Activated naive CD8-positive, alpha-beta T cell treated with anti-CD3 and anti-CD28 coated beads, Interleukin-2, amount 50 U/mL, for 24 hours (primary cell): ENCODE results near the gene NRG2.

Experiments
- ATAC-seq: fragments of 150-1000 bp; cut with Tn5 transposase; one replicate; pipeline ENCODE4 v1.10.0; 2021
- DNase-seq: peaks from one replicate; pipeline ENCODE4 v3.0.0; 2021
- H3K27ac Mint-ChIP-seq: one replicate; pipeline ENCODE4 v1.8.0; 2021; ENCODE audit warnings: mild to moderate bottlenecking, mixed read lengths
- H3K27me3 Mint-ChIP-seq: one replicate; pipeline ENCODE4 v1.8.0; 2021; ENCODE audit warnings: mixed read lengths
- H3K36me3 Mint-ChIP-seq: one replicate; pipeline ENCODE4 v1.8.0; 2021; ENCODE audit warnings: low read depth, mixed read lengths
- H3K4me1 Mint-ChIP-seq: one replicate; pipeline ENCODE4 v1.8.0; 2021; ENCODE audit warnings: mixed read lengths
- H3K4me3 Mint-ChIP-seq: one replicate; pipeline ENCODE4 v1.8.0; 2021; ENCODE audit warnings: mild to moderate bottlenecking, moderate library complexity, mixed read lengths
- H3K9me3 Mint-ChIP-seq: one replicate; pipeline ENCODE4 v1.8.0; 2021; ENCODE audit warnings: mixed read lengths

The NRG2 gene

DNA sequence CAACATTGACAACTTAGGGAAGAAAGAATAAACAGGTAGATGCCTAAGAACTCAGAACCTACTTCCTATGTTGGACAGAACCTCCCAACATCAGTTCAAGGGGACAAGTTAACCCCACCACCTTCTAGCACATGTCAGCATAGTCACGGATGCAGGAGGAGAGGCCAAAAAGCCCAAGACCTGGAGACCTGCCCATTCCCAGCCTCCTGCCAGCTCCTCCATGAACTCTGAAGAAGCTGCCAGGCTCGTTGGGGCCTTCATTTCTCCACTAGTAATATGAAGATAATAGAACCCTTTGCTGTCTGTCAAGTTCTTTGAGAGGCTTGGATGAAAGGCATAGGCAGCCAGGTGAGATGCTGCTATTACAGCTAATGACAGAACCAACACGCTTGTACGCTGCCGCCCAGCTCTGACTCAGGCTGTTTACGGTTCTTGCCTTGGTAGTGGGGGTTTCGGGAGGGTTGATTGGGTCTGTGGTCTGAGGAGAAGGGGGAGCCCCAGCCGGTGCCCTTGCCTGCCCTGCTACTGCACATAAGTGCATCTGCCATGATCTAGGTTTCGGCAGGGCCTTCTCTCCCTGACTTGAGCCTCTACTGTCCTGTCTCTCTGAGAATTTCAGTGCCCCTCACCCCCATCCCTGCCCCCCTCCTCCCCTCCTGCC lies 82.2 kb downstream of the NRG2 start:
- Mint-ChIP-seq H3K4me1 (no peaks in the 10 kb centered on the region), H3K27ac (no peak overlapping the region), H3K36me3 (no peaks in the 10 kb centered on the region), H3K4me3 (no peak overlapping the region), H3K9me3 (no peaks in the 10 kb centered on the region), H3K27me3 (peaks cover 6% of the 10 kb centered on the region)
- DNase-seq (no peak), ATAC-seq (peak; percentile 62)

DNA sequence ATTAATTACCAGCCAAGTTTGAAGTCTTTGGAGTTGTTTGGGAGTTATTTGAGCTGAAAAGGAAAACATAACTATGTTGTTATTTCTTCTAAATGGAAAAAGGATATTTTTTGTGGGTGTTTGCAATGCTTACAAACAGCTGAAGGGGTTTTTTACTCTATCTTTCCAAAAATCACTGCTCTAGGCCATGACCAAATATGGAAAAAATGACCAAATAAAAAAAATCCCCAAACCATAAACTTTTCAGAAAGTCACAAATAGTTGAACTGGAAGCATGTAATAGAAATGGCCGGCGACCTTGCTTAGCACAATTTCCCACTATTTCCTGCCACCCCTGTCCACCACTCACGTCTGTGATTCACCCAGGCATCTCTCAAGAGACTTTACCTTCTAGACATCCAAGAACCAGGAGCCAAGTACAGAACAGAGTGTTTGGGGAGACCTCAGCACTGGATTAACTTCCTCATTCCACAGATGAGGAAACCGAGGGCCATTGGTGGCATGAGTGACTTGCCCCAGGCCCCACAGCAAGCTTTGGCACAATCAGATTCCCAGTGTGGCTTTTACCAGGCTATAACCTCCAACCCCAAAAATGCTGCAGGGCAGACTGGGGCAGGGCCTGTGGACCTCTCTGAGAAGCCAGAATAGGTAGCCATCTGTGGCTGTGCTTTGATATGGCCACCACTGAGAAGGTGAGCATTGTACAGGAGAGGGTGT lies 84.5 kb downstream of the NRG2 start:
- Mint-ChIP-seq H3K9me3 (no peaks in the 10 kb centered on the region), H3K27me3 (peaks cover 14% of the 10 kb centered on the region), H3K27ac (no peak overlapping the region), H3K4me1 (no peaks in the 10 kb centered on the region), H3K36me3 (no peaks in the 10 kb centered on the region), H3K4me3 (no peak overlapping the region)
- DNase-seq: no peak
- no peak for ATAC-seq

DNA sequence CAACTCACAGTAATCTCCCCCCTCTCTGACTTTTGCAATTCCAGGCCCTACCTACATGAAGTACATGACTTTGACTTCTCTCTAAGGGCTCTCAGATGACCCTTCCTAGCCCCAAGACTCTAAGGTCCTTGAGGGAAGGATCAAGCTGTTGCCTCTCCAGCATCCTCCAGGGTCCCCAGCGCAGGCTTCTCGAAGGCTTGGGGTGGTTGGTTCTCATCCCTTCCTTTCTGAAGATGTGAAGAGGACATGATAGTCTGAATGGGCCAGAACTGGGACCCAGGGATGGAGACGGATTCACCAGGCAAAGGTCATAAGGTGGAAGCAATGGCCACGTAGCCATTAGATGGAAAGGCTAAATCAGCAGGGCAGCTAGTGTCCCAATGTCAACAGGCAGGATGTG lies 86.8 kb downstream of the NRG2 start:
- no peak for DNase-seq
- Mint-ChIP-seq H3K27ac (no peak overlapping the region), H3K4me1 (no peaks in the 10 kb centered on the region), H3K9me3 (no peaks in the 10 kb centered on the region), H3K27me3 (peaks cover 14% of the 10 kb centered on the region), H3K4me3 (no peak overlapping the region), H3K36me3 (no peaks in the 10 kb centered on the region)
- ATAC-seq: no peak

DNA sequence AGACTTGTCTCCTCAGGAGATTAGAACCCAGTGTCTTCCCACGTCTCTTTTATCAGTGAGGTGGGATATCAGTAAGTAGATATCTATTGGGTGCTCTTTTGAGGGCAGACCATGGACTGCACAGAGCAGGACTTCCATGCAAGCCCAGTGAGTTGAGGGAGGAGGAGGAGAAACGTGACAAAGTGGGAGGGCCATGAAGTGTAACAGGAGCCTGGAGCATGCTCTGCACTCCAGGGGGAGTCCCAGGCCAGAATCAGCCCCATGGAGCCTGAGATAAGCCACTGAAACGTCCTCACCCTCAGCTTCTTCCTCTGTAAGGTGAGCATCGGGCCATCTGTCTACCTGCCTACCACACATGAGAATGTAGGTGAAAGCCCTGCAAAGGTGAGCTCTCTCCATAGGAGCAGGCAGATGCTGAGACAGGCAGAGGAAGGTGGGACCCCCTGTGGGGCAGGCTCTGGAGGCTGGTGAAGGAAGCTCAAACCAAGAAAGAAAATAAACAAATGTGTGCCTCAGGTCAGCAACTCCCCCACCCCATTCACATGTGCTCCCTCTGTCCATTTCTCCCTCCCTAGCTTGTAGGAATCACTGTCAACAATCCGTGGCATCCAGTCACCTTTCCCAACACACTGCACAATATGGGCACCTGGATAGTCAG lies 87.4 kb downstream of the NRG2 start:
- no peak overlapping the region for H3K4me3 Mint-ChIP-seq
- no peak for DNase-seq
- H3K27me3 Mint-ChIP-seq: peaks cover 19% of the 10 kb centered on the region
- no peaks in the 10 kb centered on the region for H3K9me3 Mint-ChIP-seq
- no peak for ATAC-seq
- H3K36me3 Mint-ChIP-seq: no peaks in the 10 kb centered on the region
- no peak overlapping the region for H3K27ac Mint-ChIP-seq
- H3K4me1 Mint-ChIP-seq: no peaks in the 10 kb centered on the region

DNA sequence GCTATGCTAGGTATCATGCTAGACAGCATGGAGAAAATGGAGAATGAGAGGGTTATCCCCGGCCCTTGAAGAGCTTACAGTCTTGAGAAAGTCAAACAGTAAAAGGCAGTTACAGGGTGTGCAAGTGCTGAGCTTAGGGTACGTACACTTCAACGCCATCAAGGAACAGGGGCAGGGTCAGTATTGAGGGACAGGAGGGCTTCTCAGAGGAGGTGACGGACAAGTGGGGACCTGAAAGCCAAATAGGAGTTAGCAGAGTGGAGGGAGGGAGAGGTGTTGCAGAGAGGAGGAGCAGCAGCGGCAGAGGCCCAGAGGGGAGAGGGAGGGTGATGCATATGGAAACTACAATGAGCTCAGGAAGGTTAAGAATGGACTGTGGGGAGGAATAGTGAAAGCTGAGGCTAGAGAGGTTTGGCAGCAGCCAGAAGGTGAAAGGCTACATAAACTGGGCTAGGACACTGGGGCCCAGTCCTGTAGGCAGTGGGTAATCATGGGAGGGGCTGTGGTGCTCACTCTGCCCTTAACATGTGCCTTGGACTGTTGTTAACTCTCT lies 88.0 kb downstream of the NRG2 start:
- no peak for DNase-seq
- Mint-ChIP-seq H3K9me3 (no peaks in the 10 kb centered on the region), H3K36me3 (no peaks in the 10 kb centered on the region), H3K27me3 (peaks cover 22% of the 10 kb centered on the region), H3K4me1 (no peaks in the 10 kb centered on the region), H3K4me3 (no peak overlapping the region), H3K27ac (no peak overlapping the region)
- ATAC-seq: peak; percentile 47

DNA sequence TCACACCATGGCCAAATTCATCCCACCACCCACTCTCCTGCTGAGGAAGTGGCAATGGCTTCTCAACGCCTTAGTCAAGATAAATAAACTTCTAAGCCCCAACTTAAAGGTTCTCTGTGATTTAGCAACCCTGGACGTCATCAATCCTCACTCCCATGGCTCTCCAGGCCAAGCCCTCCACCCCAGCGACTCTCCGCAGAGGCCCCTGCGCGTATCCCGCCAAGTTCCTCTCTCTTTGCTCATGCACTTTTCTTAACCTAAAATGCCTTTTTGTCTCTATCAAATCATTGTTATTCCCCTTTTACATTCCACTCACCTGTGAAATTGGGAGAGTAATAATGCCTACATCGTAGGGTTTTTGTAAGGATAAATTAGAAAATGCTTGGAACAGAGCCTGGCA lies 88.6 kb downstream of the NRG2 start:
- ATAC-seq (no peak), DNase-seq (no peak)
- Mint-ChIP-seq H3K4me1 (no peaks in the 10 kb centered on the region), H3K27me3 (peaks cover 22% of the 10 kb centered on the region), H3K36me3 (no peaks in the 10 kb centered on the region), H3K4me3 (no peak overlapping the region), H3K9me3 (no peaks in the 10 kb centered on the region), H3K27ac (no peak overlapping the region)

DNA sequence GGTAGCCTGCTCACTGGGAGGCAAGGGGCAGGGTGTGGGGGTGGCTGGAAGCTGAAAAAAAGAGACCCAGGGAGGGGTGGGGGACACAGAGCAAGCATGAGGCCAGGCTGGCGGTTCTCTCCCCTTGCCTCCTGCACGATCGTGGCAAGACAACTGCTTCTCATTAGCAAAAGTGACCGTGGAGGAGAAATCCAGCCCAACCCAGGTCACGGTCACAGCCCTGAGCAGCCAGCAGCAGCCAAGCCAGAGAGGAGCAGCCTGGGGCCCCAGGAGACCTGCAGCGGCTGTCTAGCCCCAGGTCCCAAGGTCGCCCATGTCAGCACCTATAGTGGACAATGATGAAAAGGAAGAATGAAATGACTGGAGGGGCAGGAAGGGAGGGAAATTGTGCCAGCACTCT lies 89.1 kb downstream of the NRG2 start:
- H3K9me3 Mint-ChIP-seq: no peaks in the 10 kb centered on the region
- no peak for DNase-seq
- H3K4me1 Mint-ChIP-seq: no peaks in the 10 kb centered on the region
- H3K4me3 Mint-ChIP-seq: no peak overlapping the region
- H3K27ac Mint-ChIP-seq: no peak overlapping the region
- no peak for ATAC-seq
- no peaks in the 10 kb centered on the region for H3K36me3 Mint-ChIP-seq
- H3K27me3 Mint-ChIP-seq: peaks cover 23% of the 10 kb centered on the region

DNA sequence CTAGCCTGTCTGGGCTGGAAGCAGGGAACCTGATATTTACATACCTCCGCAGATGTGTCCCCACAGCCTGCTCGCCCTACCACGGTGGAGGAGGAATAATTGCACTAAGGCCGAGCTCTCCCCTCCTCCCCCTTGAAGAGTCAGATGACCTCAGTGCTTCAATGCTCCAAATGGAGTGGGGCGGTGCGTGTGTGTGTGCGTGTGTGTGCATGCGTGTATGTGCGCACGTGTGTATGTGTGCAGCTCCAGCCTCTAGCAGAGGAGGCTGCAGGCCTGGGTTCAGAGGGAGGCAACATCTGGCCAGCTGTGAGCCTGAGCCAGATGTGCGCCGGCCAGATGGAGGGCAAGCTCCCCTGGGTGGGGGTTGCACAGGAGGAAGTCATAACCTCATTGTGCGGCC lies 90.5 kb downstream of the NRG2 start:
- H3K4me1 Mint-ChIP-seq: no peaks in the 10 kb centered on the region
- no peaks in the 10 kb centered on the region for H3K36me3 Mint-ChIP-seq
- no peak for DNase-seq
- H3K4me3 Mint-ChIP-seq: no peak overlapping the region
- H3K27me3 Mint-ChIP-seq: peaks cover 32% of the 10 kb centered on the region
- H3K27ac Mint-ChIP-seq: no peak overlapping the region
- no peaks in the 10 kb centered on the region for H3K9me3 Mint-ChIP-seq
- ATAC-seq: no peak

DNA sequence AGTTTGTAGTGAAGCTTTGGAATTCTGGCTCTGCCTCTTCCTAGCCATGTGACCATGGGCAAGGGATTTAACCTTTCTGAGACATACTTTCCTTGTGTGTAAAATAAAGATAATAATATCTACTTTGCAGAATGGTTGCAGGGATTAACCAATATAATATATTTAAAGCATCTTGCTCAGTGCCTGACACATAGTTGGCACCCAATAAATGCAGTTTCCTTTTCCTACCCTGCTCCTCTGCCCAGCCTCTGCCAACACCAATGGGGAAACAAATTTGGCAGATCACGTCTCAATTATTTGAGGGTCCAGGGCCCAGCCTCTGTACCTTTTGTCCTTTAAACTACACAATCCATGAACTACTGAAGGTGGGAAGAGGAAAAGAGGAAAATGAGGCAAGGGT lies 91.1 kb downstream of the NRG2 start:
- Mint-ChIP-seq H3K27ac (no peak overlapping the region), H3K4me3 (no peak overlapping the region), H3K9me3 (no peaks in the 10 kb centered on the region), H3K4me1 (no peaks in the 10 kb centered on the region), H3K36me3 (no peaks in the 10 kb centered on the region), H3K27me3 (peaks cover 34% of the 10 kb centered on the region)
- ATAC-seq (no peak), DNase-seq (no peak)

DNA sequence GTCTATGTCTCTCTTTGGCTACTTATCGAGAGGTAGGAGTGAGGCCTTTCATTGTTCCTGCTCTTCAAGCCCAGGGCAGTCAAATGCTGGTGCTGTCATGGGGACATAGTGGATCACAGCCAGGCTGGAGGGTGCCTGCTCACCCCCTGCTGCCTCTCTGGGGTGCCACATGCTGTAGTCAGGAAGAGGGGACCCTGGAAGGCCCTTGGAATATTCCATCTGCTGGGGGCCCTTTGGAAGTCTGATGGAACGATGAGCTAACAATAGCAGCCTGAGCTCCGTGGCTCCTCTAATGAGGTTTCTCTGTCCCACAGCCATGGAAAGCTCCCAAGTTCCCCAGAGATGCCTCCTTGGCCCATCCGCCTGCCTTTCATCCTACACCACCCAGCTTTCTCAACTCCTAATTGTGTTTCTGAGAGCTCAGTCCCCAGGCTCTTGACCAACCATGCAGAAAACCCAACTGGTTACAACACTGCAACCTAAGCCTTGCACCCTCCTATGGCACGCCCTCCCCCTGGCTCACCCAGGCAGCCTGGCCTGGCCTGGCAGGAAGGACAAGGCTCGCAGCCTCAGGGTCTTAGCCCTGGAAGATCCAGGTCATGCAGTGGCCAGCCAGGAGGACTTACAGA lies 91.7 kb downstream of the NRG2 start:
- no peaks in the 10 kb centered on the region for H3K36me3 Mint-ChIP-seq
- ATAC-seq (no peak), DNase-seq (no peak)
- H3K27ac Mint-ChIP-seq: no peak overlapping the region
- no peaks in the 10 kb centered on the region for H3K9me3 Mint-ChIP-seq
- H3K4me1 Mint-ChIP-seq: no peaks in the 10 kb centered on the region
- H3K4me3 Mint-ChIP-seq: no peak overlapping the region
- H3K27me3 Mint-ChIP-seq: peaks cover 34% of the 10 kb centered on the region

DNA sequence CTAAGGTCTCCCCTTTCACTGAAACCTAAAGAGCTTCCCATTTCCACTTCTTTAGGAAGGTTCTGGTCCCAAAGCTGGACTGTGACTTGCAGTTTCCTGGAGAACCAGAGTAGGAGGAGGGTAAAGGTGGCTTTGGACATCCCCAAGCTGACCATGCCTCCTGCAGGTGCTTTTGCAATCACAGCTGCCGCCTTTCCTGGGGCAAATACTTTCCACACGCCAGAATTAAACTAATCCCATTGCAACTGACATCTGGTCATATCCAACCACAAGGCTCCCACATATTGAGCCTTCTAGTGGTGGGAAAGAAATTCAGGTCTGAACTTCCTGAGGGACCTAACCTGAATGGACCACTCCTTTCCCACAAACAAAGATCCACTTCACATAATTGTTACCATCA lies 92.7 kb downstream of the NRG2 start:
- no peak overlapping the region for H3K27ac Mint-ChIP-seq
- no peaks in the 10 kb centered on the region for H3K36me3 Mint-ChIP-seq
- DNase-seq: no peak
- H3K4me1 Mint-ChIP-seq: no peaks in the 10 kb centered on the region
- no peaks in the 10 kb centered on the region for H3K9me3 Mint-ChIP-seq
- H3K27me3 Mint-ChIP-seq: peaks cover 36% of the 10 kb centered on the region
- ATAC-seq: no peak
- H3K4me3 Mint-ChIP-seq: no peak overlapping the region

DNA sequence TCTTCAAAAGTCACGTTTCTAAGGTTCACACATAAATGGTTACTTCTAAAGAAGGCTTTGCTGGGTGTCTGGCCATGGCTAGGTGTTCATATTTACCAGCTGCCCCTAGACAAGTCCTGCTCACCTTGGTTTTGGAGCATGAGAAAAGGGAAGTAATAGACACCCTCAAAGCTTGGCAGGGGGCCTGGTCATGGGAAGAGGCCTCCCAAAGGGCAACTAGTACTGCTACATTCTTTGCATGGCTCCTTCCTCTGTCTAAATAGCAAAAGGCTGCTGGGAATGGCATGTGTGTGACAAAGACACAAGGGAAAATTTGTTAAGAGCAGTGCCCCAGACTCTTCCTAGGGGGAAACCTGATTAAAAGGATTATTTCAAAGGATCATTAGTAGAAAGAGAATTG lies 93.4 kb downstream of the NRG2 start:
- Mint-ChIP-seq H3K9me3 (no peaks in the 10 kb centered on the region), H3K4me1 (no peaks in the 10 kb centered on the region), H3K27me3 (peaks cover 37% of the 10 kb centered on the region), H3K4me3 (no peak overlapping the region), H3K27ac (no peak overlapping the region), H3K36me3 (no peaks in the 10 kb centered on the region)
- DNase-seq (no peak), ATAC-seq (no peak)

DNA sequence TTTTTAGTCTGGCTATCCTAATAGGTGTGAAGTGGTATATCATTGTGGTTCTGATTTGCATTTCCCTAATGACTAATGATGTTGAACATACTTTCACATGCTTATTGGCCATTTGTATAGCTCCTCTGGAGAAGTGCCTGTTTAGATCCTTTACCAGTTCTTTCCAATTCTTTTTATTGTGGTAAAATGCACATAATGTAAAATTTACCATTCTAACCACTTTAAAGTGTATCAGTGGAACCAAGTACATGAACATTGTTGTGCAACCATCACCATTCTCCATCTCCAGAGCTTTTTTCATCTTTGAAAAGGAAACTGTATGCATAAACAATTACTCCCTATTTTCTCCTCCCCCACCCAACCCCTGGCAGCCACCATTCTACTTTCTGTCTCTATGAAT lies 95.4 kb downstream of the NRG2 start:
- Mint-ChIP-seq H3K27me3 (peaks cover 45% of the 10 kb centered on the region), H3K4me1 (no peaks in the 10 kb centered on the region), H3K27ac (no peak overlapping the region), H3K4me3 (no peak overlapping the region), H3K9me3 (no peaks in the 10 kb centered on the region), H3K36me3 (no peaks in the 10 kb centered on the region)
- DNase-seq (no peak), ATAC-seq (no peak)

DNA sequence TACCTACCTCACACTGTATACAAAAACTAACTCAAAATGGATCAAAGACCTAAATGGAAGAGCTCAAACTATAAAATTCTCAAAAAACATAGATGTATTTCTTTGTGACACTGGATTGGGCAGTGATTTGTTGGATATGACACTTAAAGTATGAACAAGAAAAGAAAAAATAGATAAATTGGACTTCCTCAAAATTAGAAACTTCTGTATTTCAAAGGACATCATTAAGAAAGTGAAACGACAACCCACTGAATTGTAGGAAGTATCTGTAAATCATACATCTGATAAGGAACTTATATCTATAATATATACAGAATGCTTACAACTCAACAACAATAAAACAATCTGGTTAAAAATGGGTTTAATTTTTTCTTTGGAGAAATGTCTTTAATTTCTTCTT lies 96.7 kb downstream of the NRG2 start:
- peaks cover 48% of the 10 kb centered on the region for H3K27me3 Mint-ChIP-seq
- no peak for DNase-seq
- H3K4me3 Mint-ChIP-seq: no peak overlapping the region
- no peaks in the 10 kb centered on the region for H3K36me3 Mint-ChIP-seq
- H3K4me1 Mint-ChIP-seq: no peaks in the 10 kb centered on the region
- ATAC-seq: no peak
- no peaks in the 10 kb centered on the region for H3K9me3 Mint-ChIP-seq
- no peak overlapping the region for H3K27ac Mint-ChIP-seq

DNA sequence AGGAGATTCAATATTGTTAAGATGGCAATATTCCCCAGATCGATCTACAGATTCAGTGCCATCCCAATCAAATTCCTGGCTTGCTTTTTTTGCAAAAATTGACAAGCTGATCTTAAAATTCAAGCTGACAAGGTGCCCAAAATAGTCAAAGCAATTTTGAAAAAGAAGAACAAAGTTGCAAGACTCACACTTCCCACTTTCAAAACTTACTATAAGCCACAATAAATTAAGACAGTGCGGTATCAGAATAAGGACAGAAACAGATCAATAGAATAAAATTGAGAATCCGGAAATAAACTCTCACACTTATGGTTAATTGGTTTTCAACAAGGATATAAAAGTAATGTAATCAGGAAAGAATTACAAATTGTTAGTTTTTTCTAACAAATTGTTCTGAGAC lies 97.1 kb downstream of the NRG2 start:
- no peak for ATAC-seq
- Mint-ChIP-seq H3K36me3 (no peaks in the 10 kb centered on the region), H3K27me3 (peaks cover 46% of the 10 kb centered on the region), H3K27ac (no peak overlapping the region), H3K9me3 (no peaks in the 10 kb centered on the region), H3K4me3 (no peak overlapping the region), H3K4me1 (no peaks in the 10 kb centered on the region)
- DNase-seq: no peak
